Activated CD4-positive, CD25-positive, alpha-beta regulatory T cell (primary cell): ENCODE data around the gene PHOX2A.
"Not testable (repeated sequence)": the region's sequence is repeated elsewhere in the genome, so short reads cannot be mapped to it uniquely, and the experiment has no call there.

Experiments used
- DNase-seq, 4 experiments: peaks; one replicate each; lab custom pipeline; 2025; lab: John Stamatoyannopoulos, UW

PHOX2A gene

DNA sequence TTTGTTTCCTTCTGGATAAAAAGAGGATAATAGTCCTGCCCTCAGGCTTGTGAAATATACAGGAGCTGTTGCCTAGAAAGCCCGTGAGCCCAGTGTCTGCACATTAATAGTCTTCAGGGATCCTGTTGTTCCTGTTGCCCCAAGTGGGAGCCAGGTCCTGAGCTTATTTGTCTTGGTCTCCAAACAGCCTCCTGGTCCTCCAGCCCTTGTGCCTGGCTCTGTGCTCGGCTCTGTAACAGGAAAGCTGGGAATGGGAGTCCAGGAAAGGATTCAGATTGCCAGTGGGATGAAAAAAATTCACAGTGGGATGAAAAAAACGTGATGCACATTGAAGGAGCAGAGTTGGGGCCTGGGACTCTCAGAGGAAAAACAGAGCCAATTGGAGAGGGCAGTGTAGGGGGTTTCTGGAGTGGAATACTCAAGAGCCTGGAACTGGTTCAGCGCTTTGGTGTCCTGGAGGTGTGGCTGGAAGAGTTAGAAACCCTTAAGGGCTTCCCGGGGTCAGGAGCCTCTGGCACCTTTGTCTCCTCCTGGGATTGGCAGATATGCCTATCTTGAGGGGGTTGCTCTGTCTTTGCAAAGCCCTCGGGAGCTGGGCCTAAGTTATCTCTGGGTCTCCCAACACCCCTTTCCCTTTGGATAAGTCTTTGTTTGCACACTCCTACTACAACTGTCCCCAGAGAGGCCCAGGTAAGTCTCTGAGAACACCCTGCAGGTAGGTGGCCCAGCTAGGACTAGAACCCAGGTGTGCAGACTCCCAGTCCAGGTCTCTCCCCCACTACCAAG is 21.7 kb downstream of the PHOX2A start:
- DNase-seq, result no peak

DNA sequence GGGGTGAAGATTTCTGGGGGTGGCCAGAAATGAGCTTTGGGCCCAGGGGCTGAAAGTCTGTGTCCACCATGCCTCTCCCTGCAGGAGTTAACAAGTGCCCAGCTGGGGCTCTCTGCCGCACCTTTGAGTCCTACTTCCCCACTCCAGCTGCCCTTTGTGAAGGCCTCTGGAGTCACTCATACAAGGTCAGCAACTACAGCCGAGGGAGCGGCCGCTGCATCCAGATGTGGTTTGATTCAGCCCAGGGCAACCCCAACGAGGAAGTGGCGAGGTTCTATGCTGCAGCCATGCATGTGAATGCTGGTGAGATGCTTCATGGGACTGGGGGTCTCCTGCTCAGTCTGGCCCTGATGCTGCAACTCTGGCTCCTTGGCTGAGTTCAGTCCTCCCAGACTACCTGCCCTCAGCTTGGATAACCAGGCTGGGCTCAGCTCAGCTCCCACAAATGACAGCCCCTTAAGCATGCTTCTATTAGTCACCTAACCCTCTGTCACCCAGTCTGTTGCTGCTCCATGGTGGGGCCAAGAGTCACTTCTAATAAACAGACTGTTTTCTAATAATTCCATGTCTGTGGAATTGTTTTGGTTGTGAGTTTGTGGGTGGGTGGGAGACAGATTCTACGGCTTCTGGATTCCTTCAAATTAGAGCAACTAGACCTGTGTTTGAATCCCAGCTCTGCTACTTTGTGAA is 22.4 kb downstream of the PHOX2A start:
- no peak for DNase-seq

DNA sequence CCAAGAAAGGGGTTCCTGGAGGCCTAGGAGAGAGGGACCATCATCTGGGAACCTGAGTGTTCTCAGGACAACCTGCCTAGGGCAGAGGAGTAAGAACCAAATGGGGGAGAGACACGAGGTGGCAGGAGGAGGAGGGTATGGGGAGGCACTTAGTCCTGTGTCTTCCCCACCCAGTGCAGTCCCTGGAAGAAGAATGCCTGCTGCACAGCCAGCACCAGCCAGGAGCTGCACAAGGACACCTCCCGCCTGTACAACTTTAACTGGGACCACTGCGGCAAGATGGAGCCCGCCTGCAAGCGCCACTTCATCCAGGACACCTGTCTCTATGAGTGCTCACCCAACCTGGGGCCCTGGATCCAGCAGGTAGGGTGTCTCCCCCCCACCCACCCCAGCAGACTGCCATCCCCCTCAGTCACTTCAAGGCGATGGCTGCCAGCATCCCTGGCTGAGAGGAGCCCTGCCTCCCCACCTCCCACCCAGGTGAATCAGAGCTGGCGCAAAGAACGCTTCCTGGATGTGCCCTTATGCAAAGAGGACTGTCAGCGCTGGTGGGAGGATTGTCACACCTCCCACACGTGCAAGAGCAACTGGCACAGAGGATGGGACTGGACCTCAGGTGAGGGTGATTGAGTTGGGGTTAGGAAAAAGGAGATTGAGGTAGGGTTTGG is 23.1 kb downstream of the PHOX2A start:
- no peak for DNase-seq

DNA sequence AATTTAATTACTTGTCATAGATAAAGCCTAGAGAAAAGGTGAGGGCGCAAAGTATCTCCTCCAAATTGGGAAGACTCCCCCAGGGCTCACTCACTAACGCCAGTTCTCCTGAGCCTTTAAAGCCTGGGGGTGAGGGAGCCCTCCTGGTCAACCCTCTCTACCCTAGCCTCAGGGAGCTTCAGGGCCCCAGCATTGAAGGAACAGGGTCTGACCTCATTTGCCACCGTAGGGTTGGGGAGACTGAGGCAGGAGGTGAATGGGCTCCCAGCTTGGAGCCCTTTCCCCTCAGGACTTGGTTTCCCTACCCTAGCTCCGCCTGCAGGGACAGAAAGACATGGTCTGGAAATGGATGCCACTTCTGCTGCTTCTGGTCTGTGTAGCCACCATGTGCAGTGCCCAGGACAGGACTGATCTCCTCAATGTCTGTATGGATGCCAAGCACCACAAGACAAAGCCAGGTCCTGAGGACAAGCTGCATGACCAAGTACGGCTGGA is 25.7 kb downstream of the PHOX2A start:
- DNase-seq, result no peak

DNA sequence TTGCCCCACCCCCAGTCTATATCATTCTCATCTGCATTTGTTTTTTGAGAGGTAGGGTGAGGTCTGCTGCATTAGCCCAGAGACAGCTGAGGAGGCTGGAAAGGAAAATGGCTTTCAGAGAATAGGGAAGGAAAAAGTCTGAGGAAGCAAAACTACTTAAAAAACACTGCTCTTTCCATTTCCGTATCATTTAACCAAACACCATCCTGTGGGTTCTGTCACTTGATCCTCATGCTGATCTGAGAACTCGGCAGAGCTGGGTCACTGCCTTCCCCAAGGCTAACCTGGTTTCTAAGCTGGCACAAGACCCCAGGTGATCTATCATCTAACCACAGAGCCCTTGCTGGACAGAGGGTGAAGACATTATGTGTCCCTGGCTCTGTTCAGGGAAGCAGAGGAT is 26.1 kb downstream of the PHOX2A start:
- DNase-seq, result no peak

DNA sequence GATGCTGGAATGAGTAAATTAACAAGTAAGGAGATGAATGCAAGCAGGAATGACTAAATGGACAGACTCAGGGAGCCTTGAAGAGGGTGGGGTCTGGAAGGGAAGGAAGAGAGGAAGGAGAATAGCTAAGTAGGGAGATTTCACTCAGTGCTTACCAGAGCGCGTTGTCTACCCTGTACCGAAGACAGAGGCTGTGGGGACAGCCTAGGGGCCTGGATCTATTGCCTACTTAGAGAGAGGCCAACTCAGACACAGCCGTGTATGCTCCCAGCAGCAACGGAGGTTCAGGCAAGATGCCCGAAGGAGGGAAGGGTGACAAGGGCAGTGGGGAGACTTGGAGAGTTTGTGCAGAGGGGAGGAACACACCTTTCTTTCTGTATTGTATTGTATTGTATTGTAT is 27.3 kb downstream of the PHOX2A start, which contains the start of gene FOLR2:
TSS of gene FOLR2 (plus strand) at position 157 of the 400 bp plus-strand sequence. CDS start 1,791 bp downstream, outside the sequence.
- DNase-seq, result no peak

DNA sequence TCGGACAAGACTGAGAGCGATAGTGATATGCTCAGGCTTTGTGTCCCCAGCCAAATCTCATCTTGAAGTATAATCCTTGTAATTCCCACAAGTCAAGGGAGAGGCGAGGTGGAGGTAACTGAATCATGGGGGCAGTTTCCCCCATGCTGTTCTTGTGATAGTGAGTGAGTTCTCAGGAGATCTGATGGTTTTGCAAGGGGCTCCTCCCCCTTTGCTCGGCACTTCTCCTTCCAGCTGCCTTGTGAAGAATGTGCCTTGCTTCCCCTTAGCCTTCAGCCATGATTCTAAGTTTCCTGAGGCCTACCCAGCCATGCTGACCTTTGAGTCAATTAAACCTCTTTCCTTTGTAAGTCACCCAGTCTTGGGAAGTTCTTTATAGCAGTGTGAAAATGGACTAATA is 34.9 kb downstream of the PHOX2A start:
- no peak for DNase-seq

DNA sequence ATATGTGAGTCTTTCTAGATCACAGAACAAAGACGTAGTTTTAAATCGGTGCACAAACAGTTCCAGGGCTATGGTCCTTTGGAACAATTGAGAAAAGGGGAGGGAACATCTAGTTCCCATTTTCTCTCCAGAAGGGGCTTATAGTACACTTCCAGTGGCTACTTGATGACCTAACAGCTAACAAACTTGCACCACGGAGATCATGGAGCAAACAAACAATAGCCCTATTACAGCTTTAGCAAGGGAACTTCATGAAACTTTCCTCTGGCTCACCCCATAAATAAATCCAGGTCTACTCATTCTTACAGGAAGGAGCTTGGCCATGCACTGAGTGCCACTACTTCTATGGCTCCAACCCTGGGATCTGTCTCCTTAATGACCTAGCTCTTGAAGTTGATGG is 35.7 kb downstream of the PHOX2A start:
- DNase-seq, result no peak

DNA sequence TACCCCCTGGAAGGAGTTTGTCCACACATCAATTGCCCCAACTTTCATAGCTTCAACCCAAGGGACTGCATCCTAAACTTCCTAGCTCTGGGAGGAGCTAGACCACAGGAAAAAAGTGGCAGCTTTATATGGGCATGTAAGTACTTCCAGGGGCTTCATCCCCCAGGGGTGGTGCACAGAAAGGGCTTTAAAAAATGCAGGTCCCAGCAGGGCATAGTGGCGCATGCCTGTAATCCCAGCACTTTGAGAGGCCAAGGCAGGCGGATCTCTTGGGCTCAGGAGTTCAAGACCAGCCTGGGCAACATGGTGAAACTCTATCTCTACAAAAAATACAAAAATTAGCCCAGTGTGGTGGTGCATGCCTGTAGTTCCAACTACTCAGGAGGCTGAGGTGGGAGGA is 37.2 kb downstream of the PHOX2A start:
- not testable (repeated sequence) for DNase-seq

DNA sequence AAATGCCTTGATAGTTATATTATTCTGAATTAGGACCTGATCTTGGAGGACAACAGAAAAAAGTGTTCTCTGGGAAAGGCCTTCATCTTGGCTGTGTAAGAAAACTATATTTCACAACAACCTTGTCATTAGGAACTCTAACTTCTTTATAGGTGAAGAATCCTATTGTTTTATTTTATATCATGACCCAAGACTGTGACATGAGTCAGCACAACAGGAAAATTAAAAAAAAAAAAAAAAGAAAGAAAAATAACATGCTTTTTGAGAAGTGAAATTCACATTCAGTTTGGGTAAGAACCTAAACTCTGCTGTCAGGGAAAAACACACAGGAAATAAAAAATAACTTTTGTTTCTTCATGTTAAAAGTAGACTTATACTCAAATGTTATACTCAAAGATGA is 39.1 kb downstream of the PHOX2A start:
- DNase-seq, result no peak

DNA sequence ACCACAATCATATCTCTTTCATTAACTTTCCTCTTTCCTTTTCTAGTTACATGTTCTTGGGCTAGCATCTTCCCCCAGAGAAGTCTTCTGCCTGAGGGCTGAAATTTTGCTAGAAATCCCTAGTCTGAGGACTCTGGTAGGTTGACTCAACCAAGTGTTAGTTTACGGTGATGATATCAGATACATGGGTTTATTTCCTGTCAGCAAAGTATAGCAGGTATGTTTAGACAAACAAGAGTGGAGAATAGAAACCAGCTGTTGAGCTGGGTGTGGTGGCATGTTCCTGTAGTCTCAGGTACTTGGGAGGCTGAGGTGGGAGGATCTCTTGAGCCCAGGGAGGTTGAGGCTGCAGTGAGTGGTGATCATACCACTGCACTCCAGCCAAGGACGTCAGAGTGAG is 40.8 kb downstream of the PHOX2A start:
- DNase-seq, result no peak

DNA sequence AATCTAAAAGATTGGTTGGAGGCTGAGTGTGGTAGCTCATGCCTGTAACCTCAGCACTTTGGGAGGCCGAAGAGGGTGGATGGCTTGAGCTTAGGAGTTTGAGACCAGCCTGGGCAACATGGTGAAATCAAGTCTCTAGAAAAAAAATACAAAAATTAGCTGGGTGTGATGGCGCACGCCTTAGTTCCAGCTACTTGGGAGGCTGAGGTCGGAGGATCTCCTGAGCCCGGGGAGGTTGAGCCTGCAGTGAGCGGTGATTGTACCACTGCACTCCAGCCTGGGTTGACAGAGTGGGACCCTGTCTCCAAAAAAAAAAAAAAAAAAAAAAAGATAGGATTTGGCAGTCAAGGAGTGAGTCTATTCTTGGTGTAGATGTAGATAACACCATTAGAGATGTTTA is 41.4 kb downstream of the PHOX2A start:
- DNase-seq, result no peak

DNA sequence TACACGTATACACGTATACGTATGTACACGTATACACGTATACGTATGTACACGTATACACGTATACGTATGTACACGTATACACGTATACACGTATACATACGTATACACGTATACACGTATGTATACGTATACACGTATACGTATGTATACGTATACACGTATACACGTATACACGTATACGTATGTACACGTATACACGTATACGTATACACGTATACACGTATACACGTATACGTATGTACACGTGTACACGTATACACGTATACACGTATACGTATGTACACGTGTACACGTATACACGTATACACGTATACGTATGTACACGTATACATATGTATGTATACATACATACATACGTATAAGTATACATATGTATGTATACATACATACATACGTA is 42.5 kb downstream of the PHOX2A start:
- not testable (repeated sequence) for DNase-seq

DNA sequence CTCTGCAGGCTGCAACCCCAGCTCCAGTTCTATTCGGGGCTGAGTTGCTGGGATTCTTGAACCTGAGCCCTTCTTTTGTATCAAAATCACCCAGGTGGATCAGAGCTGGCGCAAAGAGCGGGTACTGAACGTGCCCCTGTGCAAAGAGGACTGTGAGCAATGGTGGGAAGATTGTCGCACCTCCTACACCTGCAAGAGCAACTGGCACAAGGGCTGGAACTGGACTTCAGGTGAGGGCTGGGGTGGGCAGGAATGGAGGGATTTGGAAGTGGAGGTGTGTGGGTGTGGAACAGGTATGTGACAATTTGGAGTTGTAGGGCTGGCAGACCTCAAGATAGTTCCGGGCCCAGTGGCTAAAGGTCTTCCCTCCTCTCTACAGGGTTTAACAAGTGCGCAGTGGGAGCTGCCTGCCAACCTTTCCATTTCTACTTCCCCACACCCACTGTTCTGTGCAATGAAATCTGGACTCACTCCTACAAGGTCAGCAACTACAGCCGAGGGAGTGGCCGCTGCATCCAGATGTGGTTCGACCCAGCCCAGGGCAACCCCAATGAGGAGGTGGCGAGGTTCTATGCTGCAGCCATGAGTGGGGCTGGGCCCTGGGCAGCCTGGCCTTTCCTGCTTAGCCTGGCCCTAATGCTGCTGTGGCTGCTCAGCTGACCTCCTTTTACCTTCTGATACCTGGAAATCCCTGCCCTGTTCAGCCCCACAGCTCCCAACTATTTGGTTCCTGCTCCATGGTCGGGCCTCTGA is 48.3 kb downstream of the PHOX2A start:
- DNase-seq, result no peak

DNA sequence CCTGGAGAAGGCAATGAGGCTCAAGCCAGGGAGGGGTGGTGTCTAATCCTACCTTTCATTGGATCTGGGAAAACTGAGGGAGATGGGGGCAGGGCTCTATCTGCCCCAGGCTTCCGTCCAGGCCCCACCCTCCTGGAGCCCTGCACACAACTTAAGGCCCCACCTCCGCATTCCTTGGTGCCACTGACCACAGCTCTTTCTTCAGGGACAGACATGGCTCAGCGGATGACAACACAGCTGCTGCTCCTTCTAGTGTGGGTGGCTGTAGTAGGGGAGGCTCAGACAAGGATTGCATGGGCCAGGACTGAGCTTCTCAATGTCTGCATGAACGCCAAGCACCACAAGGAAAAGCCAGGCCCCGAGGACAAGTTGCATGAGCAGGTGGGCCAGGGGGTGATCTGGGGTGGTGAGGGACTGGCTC is 52.0 kb downstream of the PHOX2A start, which contains the start of gene FOLR1:
TSS of gene FOLR1 (plus strand) at position 180 of the 421 bp plus-strand sequence. CDS start at position 214, 34 bp downstream.
- no peak for DNase-seq

DNA sequence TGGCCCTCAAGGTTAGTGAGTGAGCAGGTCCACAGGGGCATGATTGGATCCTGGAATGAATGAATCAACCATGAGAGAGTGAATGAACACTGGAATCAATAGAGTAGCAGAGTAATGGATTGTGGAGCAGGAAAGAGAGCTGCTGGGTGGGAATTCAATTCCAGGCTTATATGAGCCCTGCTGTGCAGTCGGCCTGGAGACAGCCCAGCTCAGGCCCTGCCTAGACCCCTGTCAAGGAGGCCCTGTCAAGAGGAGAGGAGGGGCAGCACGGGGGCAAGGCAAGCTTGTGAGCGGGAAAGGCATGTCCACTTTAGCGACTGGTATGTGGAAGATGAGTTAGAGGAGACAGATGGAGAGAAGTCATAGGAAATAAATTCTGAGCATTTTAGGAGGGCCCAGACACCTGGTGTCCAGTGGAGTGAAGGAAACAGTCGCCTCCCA is 53.3 kb downstream of the PHOX2A start:
- no peak for DNase-seq

DNA sequence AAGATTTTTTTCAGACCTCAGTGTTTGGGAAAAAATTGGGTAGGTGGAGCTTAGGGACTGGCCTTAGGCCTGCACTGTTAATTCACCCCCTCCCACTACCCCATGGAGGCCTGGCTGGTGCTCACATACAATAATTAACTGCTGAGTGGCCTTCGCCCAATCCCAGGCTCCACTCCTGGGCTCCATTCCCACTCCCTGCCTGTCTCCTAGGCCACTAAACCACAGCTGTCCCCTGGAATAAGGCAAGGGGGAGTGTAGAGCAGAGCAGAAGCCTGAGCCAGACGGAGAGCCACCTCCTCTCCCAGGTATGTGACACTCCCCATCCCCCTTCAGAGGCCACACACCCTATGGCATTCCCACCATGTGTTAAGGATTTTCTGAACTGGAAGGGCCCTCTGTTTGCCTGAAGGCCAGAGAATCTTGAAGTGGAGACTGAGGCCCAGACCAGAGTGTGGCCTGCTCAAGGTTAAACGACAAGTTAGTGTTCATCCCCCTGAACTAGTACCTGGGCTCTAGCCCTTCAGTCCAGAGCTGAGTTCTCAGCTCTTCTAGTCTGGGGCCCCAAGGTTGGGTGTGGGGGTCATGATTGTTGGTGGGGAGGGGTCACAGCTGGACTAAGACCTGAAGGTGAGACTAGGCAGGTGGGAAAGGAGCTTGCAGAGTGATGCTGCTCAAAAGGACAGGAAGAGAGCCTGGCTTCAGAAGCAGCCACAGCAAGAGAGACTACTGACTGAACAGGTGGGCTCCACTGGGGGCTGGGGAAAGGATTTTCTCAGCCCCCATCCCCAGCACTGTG is 54.3 kb downstream of the PHOX2A start:
- DNase-seq, result no peak
